GF-D8 (cell line): ENCODE results near the gene SLC8B1.

Experiments used
- DNase-seq: peaks from one replicate; lab custom pipeline; 2025; lab: John Stamatoyannopoulos, UW

SLC8B1 gene

GRCh38 chr12:113292547-113292946, 42.4 kb downstream of the SLC8B1 start:
- DNase-seq: no peak

GRCh38 chr12:113292091-113292490, 42.8 kb downstream of the SLC8B1 start:
- DNase-seq: no peak

DNA sequence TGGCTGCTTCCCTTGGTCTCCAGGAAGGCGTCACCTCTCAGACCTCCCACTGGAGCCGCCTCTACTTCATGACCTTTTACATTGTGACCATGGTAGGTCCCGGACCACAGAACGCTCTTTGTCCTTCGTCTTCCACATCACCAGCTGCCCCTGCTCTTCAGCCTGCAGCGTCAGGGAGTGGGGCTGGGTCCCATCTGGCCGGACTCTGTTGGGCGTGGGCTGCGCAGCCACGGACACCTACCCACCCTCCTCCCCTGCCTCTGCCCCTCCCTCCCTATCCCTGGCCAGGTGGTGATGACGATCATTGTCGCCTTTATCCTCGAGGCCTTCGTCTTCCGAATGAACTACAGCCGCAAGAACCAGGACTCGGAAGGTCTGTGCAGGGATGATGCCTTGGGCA, 43.3 kb downstream of the SLC8B1 start:
- DNase-seq: no peak

GRCh38 chr12:113290506-113290905, 44.4 kb downstream of the SLC8B1 start:
- DNase-seq: no peak

- DNase-seq: no peak
Observed at GRCh38 chr12:113289361-113289760, 45.5 kb downstream of the SLC8B1 start.

GRCh38 chr12:113287899-113288282, 47.0 kb downstream of the SLC8B1 start:
- DNase-seq: no peak

DNA sequence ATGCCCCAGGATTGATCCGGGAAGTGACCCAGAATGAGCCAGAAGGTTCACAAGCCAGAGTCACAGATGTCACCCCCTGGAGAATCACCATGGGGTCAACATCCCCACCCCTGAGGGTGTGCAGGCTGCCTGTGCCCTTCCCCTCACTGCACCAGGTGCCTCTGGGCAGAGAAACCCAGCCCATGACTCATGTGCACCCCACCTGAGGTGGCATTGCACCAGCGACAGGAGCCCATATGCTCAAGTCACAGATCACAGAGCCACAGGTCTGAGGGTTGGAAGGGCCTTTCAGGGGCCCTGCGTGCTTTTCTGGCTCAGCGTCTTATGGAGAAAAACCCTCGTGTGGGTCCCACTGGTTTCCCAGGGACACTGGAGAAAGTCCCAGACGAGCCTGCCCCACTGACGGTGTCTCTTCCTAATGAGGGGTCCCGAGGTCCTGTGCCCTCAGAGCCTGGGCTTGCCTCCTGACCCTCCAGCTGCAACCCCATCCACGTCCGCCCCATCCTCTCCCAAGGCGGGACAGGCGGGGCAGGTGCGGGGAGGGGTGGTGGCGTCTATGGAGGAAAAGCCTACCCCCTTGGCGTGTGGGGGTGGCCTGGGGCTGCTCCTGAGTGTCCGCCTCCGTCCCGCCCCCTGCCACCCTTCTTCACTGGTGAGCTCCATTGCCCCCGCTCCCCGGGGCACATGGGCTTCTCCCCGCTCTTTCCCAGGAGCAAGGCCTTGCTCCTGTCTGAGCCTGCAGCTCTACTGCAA, 47.6 kb downstream of the SLC8B1 start:
- no peak for DNase-seq

GRCh38 chr12:113286712-113287111, 48.2 kb downstream of the SLC8B1 start:
- DNase-seq: no peak

DNA sequence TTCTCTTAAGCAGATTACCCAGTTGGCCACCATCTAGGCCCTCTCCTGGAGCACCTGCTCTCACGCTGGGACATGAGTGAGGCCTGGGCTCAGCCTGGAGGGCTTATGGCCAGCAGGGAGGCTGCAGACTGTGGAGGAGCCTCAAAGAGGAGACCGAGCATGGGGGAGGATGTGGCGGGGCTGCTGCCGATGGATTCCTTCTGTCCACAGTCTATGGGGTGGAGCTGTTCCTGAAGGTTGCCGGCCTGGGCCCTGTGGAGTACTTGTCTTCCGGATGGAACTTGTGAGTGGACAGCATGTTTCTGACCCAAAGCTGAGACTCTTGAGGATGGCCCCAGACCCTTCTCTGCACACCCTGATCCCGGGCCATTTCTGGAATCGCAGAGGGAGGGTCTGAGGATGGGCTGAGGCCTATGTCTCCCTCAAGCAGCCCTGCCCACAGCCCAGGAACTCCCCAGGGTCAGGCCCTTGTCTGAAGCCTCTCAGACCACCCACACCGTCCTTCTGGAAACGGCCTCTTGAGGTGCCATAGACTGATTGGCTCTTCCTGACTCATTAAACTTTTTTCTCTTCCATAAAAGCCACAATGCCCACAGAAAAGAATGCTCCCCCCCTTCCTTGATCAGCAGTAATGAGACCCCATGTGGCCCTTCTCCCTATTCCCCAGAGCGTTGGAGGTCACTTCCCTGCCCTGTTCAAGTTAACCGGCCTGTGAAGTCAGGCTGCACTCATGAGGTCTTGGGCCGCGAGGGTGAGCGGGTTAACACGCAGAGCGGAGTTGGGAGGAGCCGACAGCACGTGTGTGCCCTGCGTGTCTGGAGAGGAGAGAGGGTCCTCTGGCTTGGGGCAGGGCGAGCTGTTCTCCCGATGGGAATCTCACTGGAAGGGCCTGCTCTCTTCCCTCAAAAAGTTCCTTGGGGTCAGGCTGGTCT, 49.0 kb downstream of the SLC8B1 start:
- no peak for DNase-seq

- no peak for DNase-seq
Observed at GRCh38 chr12:113284751-113285150, 50.2 kb downstream of the SLC8B1 start.

- no peak for DNase-seq
Observed at GRCh38 chr12:113278633-113279032, 56.3 kb downstream of the SLC8B1 start.

- no peak for DNase-seq
Observed at GRCh38 chr12:113278141-113278540, 56.8 kb downstream of the SLC8B1 start.

DNA sequence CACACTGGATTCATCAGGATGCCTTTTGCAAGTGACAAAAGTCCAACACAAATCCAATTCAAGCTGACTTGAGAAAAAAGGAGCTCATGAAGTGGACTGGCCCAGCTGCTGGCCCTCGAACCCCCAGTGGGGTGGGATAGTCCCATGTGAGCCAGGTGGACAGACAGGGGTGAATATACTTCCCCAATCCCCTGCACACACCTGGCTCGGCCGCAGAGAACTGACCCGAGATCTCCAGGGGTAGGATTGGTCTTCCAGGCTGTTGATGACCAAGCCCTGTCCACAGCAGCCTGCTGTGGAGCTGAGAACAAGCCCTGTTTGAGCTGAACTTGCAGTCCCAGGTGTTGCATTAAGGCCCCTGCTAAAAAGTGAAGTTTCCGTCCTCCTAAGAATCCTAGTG, 57.4 kb downstream of the SLC8B1 start:
- DNase-seq: no peak

DNA sequence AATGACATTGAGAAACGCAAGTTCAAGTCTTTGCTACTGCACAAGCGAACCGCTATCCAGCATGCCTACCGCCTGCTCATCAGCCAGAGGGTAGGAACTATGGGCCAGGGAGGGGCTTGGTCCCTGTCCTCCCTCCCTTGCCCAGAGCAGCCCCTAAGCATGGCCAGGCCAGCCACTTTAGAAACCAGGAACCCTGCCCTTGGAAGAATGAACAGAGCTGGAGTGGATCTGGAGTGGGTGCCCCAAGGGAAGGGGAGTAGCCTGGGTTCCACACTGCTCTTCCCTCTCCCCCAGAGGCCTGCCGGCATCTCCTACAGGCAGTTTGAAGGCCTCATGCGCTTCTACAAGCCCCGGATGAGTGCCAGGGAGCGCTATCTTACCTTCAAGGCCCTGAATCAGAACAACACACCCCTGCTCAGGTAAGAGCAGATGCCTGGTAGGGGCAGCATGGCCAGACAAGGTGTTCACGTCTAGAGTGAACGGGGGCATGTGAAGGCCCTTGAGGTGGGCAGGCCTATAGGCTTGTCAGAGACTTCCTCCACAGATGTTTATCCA, 57.9 kb downstream of the SLC8B1 start:
- no peak for DNase-seq

GRCh38 chr12:113276306-113276705, 58.6 kb downstream of the SLC8B1 start:
- no peak for DNase-seq

DNA sequence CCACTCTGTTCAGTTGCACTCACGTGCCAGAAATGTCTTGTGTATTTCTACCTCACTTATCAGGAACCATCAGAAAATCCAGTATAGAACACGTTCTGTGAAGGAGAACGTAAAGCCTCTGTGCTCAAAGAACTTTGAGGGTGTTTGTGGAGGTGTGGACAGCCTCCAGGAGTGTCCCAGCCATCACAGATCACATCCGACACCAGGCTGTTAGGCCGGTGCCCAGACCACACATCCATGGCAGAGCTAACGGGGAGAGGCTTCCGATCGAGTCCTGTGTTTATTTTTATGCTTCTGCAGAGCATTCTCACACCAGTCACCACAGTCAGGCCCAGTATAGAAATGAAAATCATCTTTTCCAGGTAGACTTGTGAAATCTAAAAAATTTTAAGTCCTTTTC, 60.1 kb downstream of the SLC8B1 start:
- no peak for DNase-seq

DNA sequence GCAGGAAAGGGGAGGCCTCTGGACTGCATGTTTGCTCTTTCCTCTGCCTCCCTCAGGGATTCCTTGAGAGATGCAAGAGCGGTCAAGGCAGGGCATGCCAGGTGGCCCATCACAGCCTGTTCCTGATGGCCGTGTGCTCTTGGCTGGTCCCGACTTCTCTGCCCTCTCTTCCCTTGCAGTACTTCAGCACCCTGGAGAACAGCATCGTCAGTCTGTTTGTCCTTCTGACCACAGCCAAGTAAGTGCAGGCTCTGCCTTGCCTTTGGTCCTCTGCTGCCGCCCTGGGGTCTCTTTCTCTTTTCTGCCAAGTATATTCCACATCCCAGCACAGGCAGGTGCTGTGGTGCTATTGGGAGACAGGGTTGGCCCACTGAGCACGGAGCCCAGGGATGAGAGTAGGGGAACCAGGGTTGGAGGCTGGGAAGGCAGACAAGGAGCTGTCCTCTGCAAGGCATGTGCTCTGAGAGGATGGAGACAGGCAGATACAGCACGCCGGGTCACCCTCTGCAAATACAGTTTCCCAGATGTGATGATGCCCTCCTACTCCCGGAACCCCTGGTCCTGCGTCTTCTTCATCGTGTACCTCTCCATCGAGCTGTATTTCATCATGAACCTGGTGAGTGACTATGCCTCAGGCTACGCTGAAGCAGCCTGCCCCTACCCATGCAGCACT, 61.7 kb downstream of the SLC8B1 start:
- DNase-seq: no peak

GRCh38 chr12:113271853-113272561, 62.9 kb downstream of the SLC8B1 start:
- no peak for DNase-seq

- DNase-seq: no peak
Observed at GRCh38 chr12:113271466-113271852, 63.5 kb downstream of the SLC8B1 start.

DNA sequence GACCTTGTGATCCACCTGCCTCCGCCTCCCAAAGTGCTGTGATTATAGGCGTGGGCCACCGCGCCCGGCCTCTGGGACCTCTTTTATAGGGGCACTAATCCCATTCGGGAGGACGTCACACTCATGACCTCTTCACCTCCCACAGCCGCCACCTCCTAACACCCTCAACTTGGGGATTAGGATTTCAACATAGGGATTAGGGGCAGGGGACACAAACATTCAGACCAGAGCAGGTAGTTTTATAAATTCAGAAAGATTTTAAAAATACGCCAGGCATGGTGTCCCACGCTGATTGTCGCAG, 64.2 kb downstream of the SLC8B1 start:
- DNase-seq: no peak

GRCh38 chr12:113269257-113269943, 65.5 kb downstream of the SLC8B1 start:
- DNase-seq: no peak
